Upper lobe of left lung (tissue), 4 donors: ENCODE measurements around the gene MSRB1.

Source experiments
- EP300 ChIP-seq, 4 donors: sonication (generic); formaldehyde crosslinking; IDR thresholded peaks; one replicate each; pipeline ENCODE4 v1.5.1; 2017; ENCODE audit warnings: antibody characterized with exemption in 4 of 4, control low read depth in 2 of 4
- POLR2A ChIP-seq, 4 donors: fragments of 450-650 bp; IDR thresholded peaks; one replicate each; pipeline ENCODE4 v1.5.1; 2016 to 2017; ENCODE audit warnings: antibody characterized with exemption in 4 of 4, mild to moderate bottlenecking in 2 of 4
- POLR2AphosphoS5 ChIP-seq, 2 donors: sonication (generic); formaldehyde crosslinking; IDR thresholded peaks; one replicate each; pipeline ENCODE4 v1.5.1; 2017; ENCODE audit warnings: antibody characterized with exemption in 2 of 2
- TF ChIP-seq, protein P1 (sequence below), 6 experiments: fragments of 450-650 bp in 4 of 6; fragments of 200-600 bp in 2 of 6; sonication (generic) in 2 of 6; IDR thresholded peaks; one replicate each; pipeline ENCODE4 v1.5.1; 2016 to 2019; ENCODE audit warnings: antibody characterized with exemption in 6 of 6

- TF ChIP-seq, protein P1, sequence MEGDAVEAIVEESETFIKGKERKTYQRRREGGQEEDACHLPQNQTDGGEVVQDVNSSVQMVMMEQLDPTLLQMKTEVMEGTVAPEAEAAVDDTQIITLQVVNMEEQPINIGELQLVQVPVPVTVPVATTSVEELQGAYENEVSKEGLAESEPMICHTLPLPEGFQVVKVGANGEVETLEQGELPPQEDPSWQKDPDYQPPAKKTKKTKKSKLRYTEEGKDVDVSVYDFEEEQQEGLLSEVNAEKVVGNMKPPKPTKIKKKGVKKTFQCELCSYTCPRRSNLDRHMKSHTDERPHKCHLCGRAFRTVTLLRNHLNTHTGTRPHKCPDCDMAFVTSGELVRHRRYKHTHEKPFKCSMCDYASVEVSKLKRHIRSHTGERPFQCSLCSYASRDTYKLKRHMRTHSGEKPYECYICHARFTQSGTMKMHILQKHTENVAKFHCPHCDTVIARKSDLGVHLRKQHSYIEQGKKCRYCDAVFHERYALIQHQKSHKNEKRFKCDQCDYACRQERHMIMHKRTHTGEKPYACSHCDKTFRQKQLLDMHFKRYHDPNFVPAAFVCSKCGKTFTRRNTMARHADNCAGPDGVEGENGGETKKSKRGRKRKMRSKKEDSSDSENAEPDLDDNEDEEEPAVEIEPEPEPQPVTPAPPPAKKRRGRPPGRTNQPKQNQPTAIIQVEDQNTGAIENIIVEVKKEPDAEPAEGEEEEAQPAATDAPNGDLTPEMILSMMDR (IDR thresholded peaks at IDR 0.05): no peak
- no peak for TF ChIP-seq POLR2A (IDR thresholded peaks at IDR 0.05)
- no peak for TF ChIP-seq EP300 (IDR thresholded peaks at IDR 0.05)
- TF ChIP-seq POLR2AphosphoS5 (IDR thresholded peaks at IDR 0.05): no peak
Observed at GRCh38 chr16:1938910-1939309, 4.1 kb downstream of the MSRB1 start.
